ENCODE measurements around the gene GPR150.

GRCh38 chr5:95619096-95619495, 791 bp upstream of the GPR150 start:
- no peak for TF ChIP-seq CTCF (optimal IDR thresholded peaks at IDR 0.05 in 1 of 3, IDR thresholded peaks at IDR 0.05 in 1 of 3, conservative IDR thresholded peaks at IDR 0.05 in 1 of 3; ENCODE audit: extremely low read depth in 1 of 3, insufficient read depth in 2 of 3, low read length in 3 of 3)
- no peak for TF ChIP-seq EZH2 (IDR thresholded peaks at IDR 0.05; ENCODE audit: low read length)

All from keratinocyte (primary cell).